HG03159 (cell line): ENCODE results near the gene PON1.

ENCODE experiments used
- ATAC-seq: cut with Tn5 transposase; IDR thresholded peaks from one replicate; pipeline ENCODE4 v1.9.1; 2021; ENCODE audit warnings: mild to moderate bottlenecking, moderate library complexity; ENCODE audit not compliant: unreplicated experiment

PON1 gene

DNA sequence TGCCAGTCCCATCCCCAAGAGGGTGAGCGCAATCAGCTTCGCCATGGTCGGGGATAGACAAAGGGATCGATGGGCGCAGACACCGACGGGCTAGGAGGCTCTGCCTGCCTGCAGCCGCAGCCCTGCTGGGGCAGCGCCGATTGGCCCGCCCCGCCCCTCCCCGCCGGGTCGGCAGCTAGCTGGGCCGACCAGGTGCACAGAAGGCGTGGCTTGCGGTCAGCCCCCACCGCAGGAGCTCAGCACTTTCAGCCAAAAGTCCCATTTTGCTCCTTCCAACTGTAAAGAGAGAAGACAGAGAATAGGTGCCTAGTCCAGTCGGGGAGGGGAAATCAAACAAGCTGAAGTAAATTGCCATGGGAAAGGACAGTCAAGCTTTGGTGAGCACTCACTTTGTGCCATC is at the start of gene PON1:
Gene PON1, minus strand, starts transcription at position 102 of the 400 bp plus-strand sequence. Its CDS starts 57 bp downstream, at position 45.
- ATAC-seq, result no peak

DNA sequence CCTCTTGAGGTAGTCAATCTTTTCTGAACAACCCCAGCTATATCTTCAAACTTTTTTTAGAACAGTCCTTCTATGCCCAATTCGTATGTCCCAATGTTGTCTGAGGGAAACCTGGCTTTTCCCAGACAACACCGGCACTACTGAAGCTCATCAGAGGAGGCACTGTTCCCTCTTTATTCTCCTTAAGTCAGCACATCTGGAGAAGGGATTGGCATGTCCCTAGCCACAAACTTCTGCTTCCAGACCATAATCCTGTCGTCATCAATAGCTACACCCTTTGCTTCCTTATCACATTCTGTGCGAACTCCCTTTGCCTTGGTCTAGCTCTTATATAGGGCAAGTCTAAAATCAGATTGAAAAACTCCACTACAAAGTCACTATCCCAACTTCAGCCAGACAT is 49.0 kb upstream of the PON1 start:
- no peak for ATAC-seq

GRCh38 chr7:95368235-95368634 is 43.9 kb upstream of the PON1 start:
- ATAC-seq, result no peak

DNA sequence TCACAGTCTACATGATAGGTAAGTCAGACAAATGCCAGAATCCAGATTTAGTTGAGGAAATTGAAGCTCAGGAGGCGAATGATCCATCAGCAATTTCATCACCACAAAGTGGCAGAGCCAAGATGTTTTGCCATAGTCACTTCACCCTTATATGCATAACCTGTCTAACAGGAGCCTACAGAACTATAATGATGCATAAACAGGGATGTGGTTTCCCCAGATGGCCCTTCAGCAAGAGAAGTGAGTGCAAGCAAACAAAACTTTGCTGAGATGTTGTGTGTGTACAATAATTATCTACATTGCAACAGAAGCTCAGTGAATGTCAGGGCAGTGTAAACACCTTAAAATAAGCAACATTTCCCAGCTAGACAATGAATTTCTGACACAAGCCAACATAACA is 43.3 kb upstream of the PON1 start:
- ATAC-seq, result no peak

DNA sequence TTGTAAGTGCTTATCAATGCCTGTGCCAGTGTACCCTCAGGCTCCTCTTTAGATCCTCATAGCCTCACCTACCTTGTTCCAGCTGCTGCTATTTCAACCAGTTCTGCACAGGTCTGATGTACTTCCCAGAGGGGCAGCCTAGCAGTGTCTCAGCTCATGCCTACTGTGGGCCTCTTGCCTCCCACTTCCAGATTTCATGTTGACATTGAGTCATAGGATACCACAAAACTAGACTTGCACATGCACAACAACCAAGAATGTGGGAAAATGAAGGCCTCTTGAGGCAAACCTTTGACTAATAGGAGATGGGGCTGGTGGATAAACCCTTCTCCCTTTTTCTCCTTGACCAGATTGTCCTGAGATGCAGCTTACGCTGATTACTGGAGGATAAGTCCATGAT is 40.8 kb upstream of the PON1 start:
- ATAC-seq, result no peak

- no peak for ATAC-seq
Measured at GRCh38 chr7:95357623-95358022, 33.3 kb upstream of the PON1 start.

- ATAC-seq, result no peak
Measured at GRCh38 chr7:95342642-95343307, 18.4 kb upstream of the PON1 start.

DNA sequence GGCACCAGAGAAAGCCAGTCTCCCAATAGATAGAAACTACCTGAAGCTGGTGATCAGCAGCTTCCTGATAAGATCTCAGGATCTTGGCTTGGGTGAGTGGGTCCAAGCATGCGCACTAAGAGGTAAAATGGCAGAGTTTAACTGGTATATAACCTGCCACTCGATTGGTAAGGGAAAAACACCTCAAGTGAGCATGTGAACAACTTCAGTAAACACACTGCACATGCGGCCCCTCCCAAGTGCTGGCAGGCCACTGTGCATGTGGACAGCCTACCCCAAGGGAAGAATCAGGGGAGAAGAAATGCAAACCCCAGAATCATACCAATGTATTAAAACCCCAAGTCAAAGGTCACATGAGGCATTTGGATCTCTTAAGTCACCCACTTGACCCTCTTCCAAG is 17.7 kb upstream of the PON1 start:
- ATAC-seq, result no peak

GRCh38 chr7:95340491-95340890 is 16.2 kb upstream of the PON1 start:
- ATAC-seq, result no peak

DNA sequence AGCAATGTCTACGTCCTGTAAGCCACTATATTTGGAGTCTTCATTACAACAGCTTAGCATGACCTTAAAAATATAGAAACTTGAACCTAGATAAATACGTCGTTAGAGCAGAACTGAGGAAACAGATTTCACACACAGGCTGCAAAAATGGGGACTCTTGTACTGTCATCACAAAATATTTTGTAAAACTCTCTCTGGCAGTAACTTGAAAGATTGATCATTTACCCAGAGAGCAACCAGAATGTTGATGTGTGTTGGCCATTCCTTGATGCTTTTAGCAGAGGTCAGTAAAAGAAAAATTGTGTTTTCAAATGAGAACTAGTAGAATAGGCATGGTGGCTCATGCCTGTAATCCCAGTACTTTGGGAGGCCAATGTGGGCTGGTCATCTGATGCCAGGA is 14.5 kb upstream of the PON1 start:
- ATAC-seq, result no peak

DNA sequence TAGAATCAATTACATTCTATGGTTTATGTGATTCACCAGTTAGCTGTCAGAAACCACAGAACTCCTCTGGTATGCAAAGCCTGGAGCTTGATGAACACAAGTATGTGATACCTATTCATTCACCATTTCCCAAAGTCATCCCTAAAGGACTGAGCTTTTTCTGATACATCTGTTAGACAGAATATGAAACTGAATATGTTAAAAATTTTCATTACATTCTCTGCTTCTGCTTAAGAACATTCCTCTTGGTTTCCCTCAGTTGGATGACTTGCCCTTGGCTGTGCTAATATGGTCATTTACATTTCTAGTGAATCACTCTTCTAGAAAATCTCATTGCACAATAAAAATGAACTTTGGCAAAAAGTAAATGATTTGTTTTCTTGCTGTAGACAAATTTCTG is 10.8 kb upstream of the PON1 start:
- no peak for ATAC-seq

DNA sequence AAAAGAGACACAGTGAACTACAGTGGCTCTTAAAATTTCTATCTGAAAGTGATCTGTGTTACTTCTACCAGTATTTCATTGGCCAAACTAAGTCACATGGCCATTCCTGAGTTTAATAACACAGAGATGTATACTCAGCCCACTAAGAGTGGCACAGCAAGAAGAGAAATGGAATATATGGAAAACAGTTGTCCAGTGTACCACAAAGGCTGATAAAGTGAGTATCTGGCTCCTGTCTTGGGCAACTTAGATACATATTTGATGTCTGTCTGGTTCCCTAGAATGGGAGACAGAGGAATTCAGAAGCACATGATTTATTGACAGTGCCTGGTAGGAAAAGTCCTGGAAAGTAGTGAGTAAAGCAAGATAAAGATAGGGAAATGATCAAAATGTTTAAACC is 10.1 kb upstream of the PON1 start:
- no peak for ATAC-seq

GRCh38 chr7:95330961-95331337 is 6.6 kb upstream of the PON1 start:
- peak; percentile 28 for ATAC-seq

- ATAC-seq, result peak; percentile 93
Measured at GRCh38 chr7:95330204-95330960, 6.0 kb upstream of the PON1 start.

GRCh38 chr7:95327356-95327755 is 3.0 kb upstream of the PON1 start:
- no peak for ATAC-seq

- ATAC-seq, result no peak
Measured at GRCh38 chr7:95323410-95324129, 762 bp downstream of the PON1 start.

DNA sequence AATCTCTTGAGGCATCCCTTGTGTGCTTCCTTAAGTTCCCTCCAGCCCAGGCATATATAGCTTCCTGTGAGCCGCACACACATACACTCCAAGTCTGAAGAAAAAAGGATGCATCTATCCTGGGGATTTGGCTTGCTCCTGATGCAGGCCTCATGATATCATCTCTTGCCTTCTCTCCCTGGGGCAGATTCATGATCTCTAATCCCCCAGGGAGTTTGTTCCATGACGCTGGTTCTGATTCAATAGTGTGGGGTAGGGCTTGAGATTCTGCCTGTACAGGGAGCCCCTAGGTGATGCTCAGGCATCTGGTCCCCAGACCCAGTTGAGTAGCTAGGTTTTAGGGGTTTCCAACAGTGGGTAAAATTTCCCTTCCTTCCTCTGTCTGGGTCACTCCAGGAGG is 1.5 kb downstream of the PON1 start:
- ATAC-seq, result no peak

- ATAC-seq, result no peak
Measured at GRCh38 chr7:95322396-95322795, 1.9 kb downstream of the PON1 start.

DNA sequence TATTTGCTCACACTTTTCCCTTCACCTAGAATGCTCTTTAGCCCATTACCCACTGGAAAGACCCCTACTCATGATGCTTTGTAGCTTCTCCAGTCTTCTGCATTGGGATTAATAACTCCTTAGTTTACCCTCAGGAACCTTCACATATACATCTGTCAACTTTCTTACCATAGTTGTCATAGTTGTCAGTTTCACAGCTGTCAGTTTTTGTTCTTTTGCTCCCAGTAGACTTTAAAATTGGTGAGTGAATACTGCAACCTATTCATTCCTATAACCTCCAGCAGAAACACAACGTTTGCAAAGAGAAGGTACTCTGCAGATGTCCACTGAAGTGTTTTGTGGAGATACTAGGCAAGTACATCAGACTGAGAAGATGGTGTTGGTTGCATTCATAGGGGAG is 2.6 kb downstream of the PON1 start:
- no peak for ATAC-seq

DNA sequence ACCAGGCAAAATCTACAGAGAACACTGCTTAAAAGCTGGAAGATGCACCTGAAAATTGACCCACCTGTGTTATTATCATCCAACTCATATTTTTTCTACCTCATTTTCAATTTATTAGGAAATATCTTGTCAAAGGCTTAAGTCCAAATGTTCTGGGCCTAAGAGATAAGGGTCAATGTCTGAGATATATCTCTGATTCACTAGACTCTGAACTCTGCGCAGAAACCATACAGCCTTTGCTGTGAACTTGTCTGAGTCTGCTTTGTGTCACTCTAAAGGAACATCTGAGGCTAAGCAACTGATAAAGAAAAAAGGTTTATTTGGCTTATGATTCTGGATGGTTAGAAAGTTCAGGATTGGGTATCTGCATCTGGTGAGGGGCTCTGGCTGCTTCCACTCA is 3.7 kb downstream of the PON1 start:
- no peak for ATAC-seq

- ATAC-seq, result no peak
Measured at GRCh38 chr7:95319570-95319969, 4.8 kb downstream of the PON1 start.

GRCh38 chr7:95318501-95319100 is 5.7 kb downstream of the PON1 start:
- ATAC-seq, result no peak
